Activated naive CD8-positive, alpha-beta T cell treated with anti-CD3 and anti-CD28 coated beads, Interleukin-2, amount 50 U/mL, for 24 hours (primary cell): ENCODE results near the gene NAA35.
"Not testable (repeated sequence)": the region's sequence is repeated elsewhere in the genome, so short reads cannot be mapped to it uniquely, and the experiment has no call there.

Source experiments
- ATAC-seq: fragments of 150-1000 bp; cut with Tn5 transposase; one replicate; pipeline ENCODE4 v1.10.0; 2021
- DNase-seq: peaks from one replicate; pipeline ENCODE4 v3.0.0; 2021
- H3K27ac Mint-ChIP-seq: one replicate; pipeline ENCODE4 v1.8.0; 2021; ENCODE audit warnings: mild to moderate bottlenecking, mixed read lengths
- H3K27me3 Mint-ChIP-seq: one replicate; pipeline ENCODE4 v1.8.0; 2021; ENCODE audit warnings: mixed read lengths
- H3K36me3 Mint-ChIP-seq: one replicate; pipeline ENCODE4 v1.8.0; 2021; ENCODE audit warnings: low read depth, mixed read lengths
- H3K4me1 Mint-ChIP-seq: one replicate; pipeline ENCODE4 v1.8.0; 2021; ENCODE audit warnings: mixed read lengths
- H3K4me3 Mint-ChIP-seq: one replicate; pipeline ENCODE4 v1.8.0; 2021; ENCODE audit warnings: mild to moderate bottlenecking, moderate library complexity, mixed read lengths
- H3K9me3 Mint-ChIP-seq: one replicate; pipeline ENCODE4 v1.8.0; 2021; ENCODE audit warnings: mixed read lengths

NAA35 gene

GRCh38 chr9:85935950-85936349, 5.0 kb upstream of the NAA35 start:
- not testable (repeated sequence) for ATAC-seq, H3K27me3 Mint-ChIP-seq, H3K27ac Mint-ChIP-seq, H3K4me3 Mint-ChIP-seq, DNase-seq, H3K36me3 Mint-ChIP-seq, H3K9me3 Mint-ChIP-seq
- peaks cover 10% of the 10 kb centered on the region for H3K4me1 Mint-ChIP-seq

GRCh38 chr9:85940275-85940831, 593 bp upstream of the NAA35 start:
- H3K36me3 Mint-ChIP-seq = peaks cover 18% of the 10 kb centered on the region
- ATAC-seq (no peak), DNase-seq (no peak)
- peaks cover 12% of the 10 kb centered on the region for H3K4me1 Mint-ChIP-seq
- no peak overlapping the region for H3K4me3 Mint-ChIP-seq
- H3K9me3 Mint-ChIP-seq = no peaks in the 10 kb centered on the region
- H3K27ac Mint-ChIP-seq = peak overlapping the region; percentile 96
- no peaks in the 10 kb centered on the region for H3K27me3 Mint-ChIP-seq

- no peak overlapping the region for H3K4me3 Mint-ChIP-seq
- no peak for DNase-seq
- no peak for ATAC-seq
- H3K4me1 Mint-ChIP-seq = peaks cover 15% of the 10 kb centered on the region
- no peaks in the 10 kb centered on the region for H3K27me3 Mint-ChIP-seq
- no peaks in the 10 kb centered on the region for H3K9me3 Mint-ChIP-seq
- H3K36me3 Mint-ChIP-seq = peaks cover 26% of the 10 kb centered on the region
- H3K27ac Mint-ChIP-seq = peak overlapping the region; percentile 80
These were observed 635 bp downstream of the NAA35 start for GRCh38 chr9:85941622-85941940.

GRCh38 chr9:85941966-85942912, 1.3 kb downstream of the NAA35 start:
- H3K9me3 Mint-ChIP-seq = no peaks in the 10 kb centered on the region
- peaks cover 30% of the 10 kb centered on the region for H3K36me3 Mint-ChIP-seq
- no peak overlapping the region for H3K4me3 Mint-ChIP-seq
- ATAC-seq (no peak), DNase-seq (no peak)
- no peaks in the 10 kb centered on the region for H3K27me3 Mint-ChIP-seq
- peaks cover 21% of the 10 kb centered on the region for H3K4me1 Mint-ChIP-seq
- H3K27ac Mint-ChIP-seq = peak overlapping the region; percentile 80

DNA sequence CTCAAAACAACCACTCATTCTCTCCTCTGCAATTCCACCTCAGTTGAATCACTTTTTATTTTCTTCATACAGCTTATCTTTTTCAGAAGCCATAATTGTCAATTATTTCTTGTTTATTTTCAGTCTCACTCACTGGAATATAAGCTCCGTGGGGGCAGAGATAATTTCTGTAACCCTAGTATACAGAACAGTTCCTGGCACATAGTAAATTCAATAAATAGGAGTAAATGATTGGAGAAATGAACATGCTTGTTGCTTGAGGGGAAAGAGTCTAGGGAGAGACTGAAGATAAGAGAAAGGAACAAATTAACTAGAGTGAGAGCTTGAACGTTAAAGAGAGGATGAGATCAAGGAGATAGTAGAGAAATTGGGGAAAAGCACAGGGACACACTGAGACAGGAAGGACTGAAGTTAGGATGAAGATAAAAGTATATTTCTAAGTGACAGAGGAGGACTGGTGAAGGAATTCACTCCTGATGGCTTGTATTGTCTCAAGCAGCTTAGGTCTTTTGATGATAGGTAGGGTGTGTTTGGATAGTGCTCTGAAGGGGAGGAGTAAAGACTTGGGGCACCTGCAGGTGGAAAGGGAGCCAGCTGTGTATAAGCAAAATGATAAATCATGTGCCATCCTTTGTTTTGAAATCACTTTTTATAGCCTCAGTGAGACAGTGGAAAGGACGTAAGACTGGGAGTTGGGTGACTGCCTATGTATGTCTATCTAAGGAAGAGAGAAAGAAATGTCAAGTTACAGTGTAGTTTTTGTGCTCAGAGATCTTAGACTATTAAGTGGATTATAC, 2.2 kb downstream of the NAA35 start:
- ATAC-seq = no peak
- H3K27me3 Mint-ChIP-seq = no peaks in the 10 kb centered on the region
- H3K4me3 Mint-ChIP-seq = no peak overlapping the region
- DNase-seq = no peak
- no peaks in the 10 kb centered on the region for H3K9me3 Mint-ChIP-seq
- H3K36me3 Mint-ChIP-seq = peaks cover 32% of the 10 kb centered on the region
- no peak overlapping the region for H3K27ac Mint-ChIP-seq
- peaks cover 22% of the 10 kb centered on the region for H3K4me1 Mint-ChIP-seq

GRCh38 chr9:85943757-85944430, 2.9 kb downstream of the NAA35 start:
- peak overlapping the region; percentile 28 for H3K4me3 Mint-ChIP-seq
- H3K4me1 Mint-ChIP-seq = peaks cover 25% of the 10 kb centered on the region
- DNase-seq (no peak), ATAC-seq (no peak)
- H3K36me3 Mint-ChIP-seq = peaks cover 36% of the 10 kb centered on the region
- H3K9me3 Mint-ChIP-seq = no peaks in the 10 kb centered on the region
- peak overlapping the region; percentile 36 for H3K27ac Mint-ChIP-seq
- H3K27me3 Mint-ChIP-seq = no peaks in the 10 kb centered on the region

- H3K9me3 Mint-ChIP-seq = no peaks in the 10 kb centered on the region
- peak overlapping the region; percentile 28 for H3K4me3 Mint-ChIP-seq
- H3K4me1 Mint-ChIP-seq = peaks cover 27% of the 10 kb centered on the region
- H3K27me3 Mint-ChIP-seq = no peaks in the 10 kb centered on the region
- ATAC-seq (no peak), DNase-seq (no peak)
- H3K27ac Mint-ChIP-seq = peak overlapping the region; percentile 36
- peaks cover 41% of the 10 kb centered on the region for H3K36me3 Mint-ChIP-seq
These were observed 3.7 kb downstream of the NAA35 start for GRCh38 chr9:85944672-85945071.

GRCh38 chr9:85949586-85950335, 8.8 kb downstream of the NAA35 start:
- no peaks in the 10 kb centered on the region for H3K27me3 Mint-ChIP-seq
- peaks cover 59% of the 10 kb centered on the region for H3K36me3 Mint-ChIP-seq
- DNase-seq (no peak), ATAC-seq (no peak)
- no peak overlapping the region for H3K4me3 Mint-ChIP-seq
- H3K4me1 Mint-ChIP-seq = peaks cover 29% of the 10 kb centered on the region
- H3K9me3 Mint-ChIP-seq = no peaks in the 10 kb centered on the region
- no peak overlapping the region for H3K27ac Mint-ChIP-seq

DNA sequence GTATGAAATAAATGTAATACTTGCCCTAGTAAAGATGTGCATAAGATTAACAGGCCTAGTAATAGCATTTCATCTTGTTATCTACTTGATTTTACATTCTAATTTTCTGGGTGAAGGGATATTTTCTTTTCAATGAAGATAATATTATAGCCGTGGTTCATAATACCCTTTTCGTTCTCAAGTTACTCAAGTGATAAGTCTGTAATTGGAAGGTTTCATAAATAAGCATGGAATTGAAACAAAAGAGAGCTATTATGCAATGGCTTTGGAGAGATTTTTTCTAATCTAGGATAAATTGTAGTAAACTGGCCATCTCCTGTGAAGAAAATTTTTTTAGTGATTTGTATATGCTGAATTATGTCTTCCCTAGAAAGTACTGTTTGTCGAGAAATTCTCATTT, 19.0 kb downstream of the NAA35 start:
- Mint-ChIP-seq H3K27me3 (no peaks in the 10 kb centered on the region), H3K36me3 (peaks cover 33% of the 10 kb centered on the region), H3K9me3 (no peaks in the 10 kb centered on the region), H3K4me3 (no peak overlapping the region), H3K4me1 (no peaks in the 10 kb centered on the region), H3K27ac (no peak overlapping the region)
- DNase-seq = no peak
- no peak for ATAC-seq

- Mint-ChIP-seq H3K27me3 (no peaks in the 10 kb centered on the region), H3K4me3 (no peak overlapping the region), H3K4me1 (no peaks in the 10 kb centered on the region), H3K36me3 (peaks cover 37% of the 10 kb centered on the region), H3K9me3 (no peaks in the 10 kb centered on the region), H3K27ac (no peak overlapping the region)
- no peak for DNase-seq
- no peak for ATAC-seq
These were observed 19.7 kb downstream of the NAA35 start for GRCh38 chr9:85960688-85961093.

- H3K9me3 Mint-ChIP-seq = no peaks in the 10 kb centered on the region
- H3K36me3 Mint-ChIP-seq = peaks cover 48% of the 10 kb centered on the region
- H3K4me3 Mint-ChIP-seq = no peak overlapping the region
- no peaks in the 10 kb centered on the region for H3K27me3 Mint-ChIP-seq
- ATAC-seq = no peak
- no peaks in the 10 kb centered on the region for H3K4me1 Mint-ChIP-seq
- no peak overlapping the region for H3K27ac Mint-ChIP-seq
- no peak for DNase-seq
These were observed 23.6 kb downstream of the NAA35 start for GRCh38 chr9:85964526-85964925.

GRCh38 chr9:85964949-85965348, 24.0 kb downstream of the NAA35 start:
- ATAC-seq (no peak), DNase-seq (no peak)
- Mint-ChIP-seq H3K27ac (no peak overlapping the region), H3K9me3 (no peaks in the 10 kb centered on the region), H3K36me3 (peaks cover 49% of the 10 kb centered on the region), H3K4me1 (no peaks in the 10 kb centered on the region), H3K27me3 (no peaks in the 10 kb centered on the region), H3K4me3 (no peak overlapping the region)

DNA sequence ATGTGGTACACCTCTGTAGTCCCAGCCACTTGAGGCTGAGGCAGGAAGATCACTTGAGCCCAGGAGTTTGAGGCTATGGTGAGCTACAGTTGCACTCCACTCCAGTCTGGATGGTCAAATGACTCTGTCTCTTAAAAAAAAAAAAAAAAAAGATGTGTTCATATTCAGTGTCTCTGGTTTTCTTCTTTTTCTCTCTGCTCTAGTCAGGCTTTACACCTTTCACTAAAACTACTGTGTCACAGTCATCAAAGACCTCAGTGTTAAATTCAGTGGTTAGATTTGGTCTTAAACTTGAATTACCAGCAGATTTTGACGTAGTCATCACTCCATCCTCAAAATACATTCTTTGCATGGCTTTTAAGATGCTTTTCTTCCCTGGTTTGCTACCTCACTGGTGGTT, 28.8 kb downstream of the NAA35 start:
- DNase-seq (no peak), ATAC-seq (no peak)
- Mint-ChIP-seq H3K27ac (no peak overlapping the region), H3K36me3 (peaks cover 54% of the 10 kb centered on the region), H3K4me1 (peaks cover 5% of the 10 kb centered on the region), H3K4me3 (no peak overlapping the region), H3K27me3 (no peaks in the 10 kb centered on the region), H3K9me3 (no peaks in the 10 kb centered on the region)

DNA sequence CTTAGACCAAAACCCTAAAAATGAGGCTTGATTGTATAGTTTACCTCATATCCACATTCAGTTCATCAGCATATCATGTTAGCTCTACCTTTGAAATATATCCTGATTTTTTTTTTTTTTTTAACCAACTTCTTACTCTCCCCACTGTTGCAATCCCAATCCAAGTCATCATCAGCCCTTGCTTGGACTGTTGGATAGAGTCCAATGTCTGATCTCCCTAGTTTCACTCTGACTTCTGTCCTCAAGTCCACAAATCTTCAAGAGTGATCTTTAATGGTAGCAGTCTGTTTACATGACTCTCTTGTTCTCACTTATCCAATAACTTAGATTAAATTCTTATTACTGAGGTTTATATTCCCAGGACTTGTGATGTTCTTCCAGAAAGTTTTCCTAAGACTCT, 30.8 kb downstream of the NAA35 start:
- ATAC-seq = no peak
- H3K36me3 Mint-ChIP-seq = peaks cover 55% of the 10 kb centered on the region

More for the DNA sequence above, 30.8 kb downstream of the NAA35 start:
- H3K27ac Mint-ChIP-seq = no peak overlapping the region
- H3K9me3 Mint-ChIP-seq = no peaks in the 10 kb centered on the region
- no peak overlapping the region for H3K4me3 Mint-ChIP-seq
- DNase-seq = no peak
- peaks cover 5% of the 10 kb centered on the region for H3K4me1 Mint-ChIP-seq
- H3K27me3 Mint-ChIP-seq = no peaks in the 10 kb centered on the region
